HCT116 (cell line): ENCODE data around the gene ITPR1. TPM values are rescaled to one million over a fixed set of nuclear protein-coding genes. Genes with fewer than 3 reads are reported as not detected.

ENCODE experiments used
- ATAC-seq: fragments of 200-7000 bp; cut with Tn5 transposase; 2 replicates; pipeline ENCODE4 v1.9.1; 2020; ENCODE audit warnings: mild to moderate bottlenecking, moderate library complexity
- BruUV-seq: library from RNA; stranded (reverse); fragments of 400-500 nt; replicated peaks from 2 replicates; lab custom pipeline; 2021; lab: Mats Ljungman, UMichigan
- CTCF ChIA-PET: fragments of 300-600 bp; sonication (Branson Sonifier 250); formaldehyde crosslinking; loops from one replicate; lab custom pipeline; 2021; ENCODE audit warnings: antibody characterized with exemption; lab: Charles Lee
- POLR2A ChIA-PET: fragments of 300-600, 350-600 bp; sonication (Branson Sonifier 250); formaldehyde crosslinking; loops from one replicate; lab custom pipeline; 2021; ENCODE audit warnings: antibody characterized with exemption; lab: Charles Lee
- RAD21 ChIA-PET, 2 experiments: fragments of 300-600 bp; sonication (Branson Sonifier 250); formaldehyde crosslinking; loops; one replicate each; lab custom pipeline; 2023; ENCODE audit warnings: low total read pairs in 2 of 2; ENCODE audit not compliant: uncharacterized antibody in 2 of 2, unreplicated experiment in 2 of 2, low non-redundant PET in 1 of 2; lab: Charles Lee
- DNase-seq: peaks from one replicate; pipeline ENCODE4 v3.0.0-alpha.2; 2010; ENCODE audit warnings: low read depth, low spot score
- H2AFZ ChIP-seq: fragments of 200-600 bp; shearing (Covaris generic), sonication (generic); 2 replicates; pipeline ENCODE4 v1.6.1; 2017; ENCODE audit warnings: low read depth, mixed run types, mixed read lengths, antibody characterized with exemption, low read length; ENCODE audit not compliant: poor library complexity, severe bottlenecking
- H3K27ac ChIP-seq: 2 replicates; pipeline ENCODE4 v1.5.1; 2012; ENCODE audit warnings: low read depth, low read length
- H3K27me3 ChIP-seq: fragments of 200-600 bp; sonication (generic); 2 replicates; pipeline ENCODE4 v1.6.1; 2016; ENCODE audit warnings: mixed run types, low read length, mixed read lengths; ENCODE audit not compliant: insufficient read depth
- H3K36me3 ChIP-seq, 2 experiments: fragments of 200-500 bp in 1 of 2; fragments of 200-600 bp in 1 of 2; sonication (Bioruptor generic) in 1 of 2; sonication (generic) in 1 of 2; 2 replicates each; pipeline versions ENCODE4 v1.5.1 to v1.6.1; 2014 to 2016; ENCODE audit warnings: low read length in 2 of 2, inconsistent platforms in 1 of 2, mixed read lengths in 1 of 2, mixed run types in 1 of 2; ENCODE audit not compliant: insufficient read depth in 2 of 2, control insufficient read depth in 1 of 2
- H3K4me1 ChIP-seq, 2 experiments: fragments of 200-600 bp in 1 of 2; sonication (generic) in 1 of 2; 2 replicates each; pipeline versions ENCODE4 v1.5.1 to v1.6.1; 2012 to 2017; ENCODE audit warnings: low read length in 2 of 2, inconsistent platforms in 1 of 2, mild to moderate bottlenecking in 1 of 2, mixed read lengths in 1 of 2, mixed run types in 1 of 2, moderate library complexity in 1 of 2; ENCODE audit not compliant: insufficient read depth in 2 of 2, control insufficient read depth in 1 of 2
- H3K4me2 ChIP-seq: fragments of 200-600 bp; sonication (generic); 2 replicates; pipeline ENCODE4 v1.6.1; 2017; ENCODE audit warnings: mixed run types, low read length, mixed read lengths
- H3K4me3 ChIP-seq, 2 experiments: fragments of 200-600 bp in 1 of 2; sonication (generic) in 1 of 2; replicated peaks in 1 of 2; 2 replicates each; pipeline ENCODE4 v1.5.1; 2011 to 2016; ENCODE audit warnings: low read length in 2 of 2, control low read depth in 1 of 2, low read depth in 1 of 2, mild to moderate bottlenecking in 1 of 2, mixed read lengths in 1 of 2, mixed run types in 1 of 2
- H3K79me2 ChIP-seq: fragments of 200-600 bp; sonication (generic); 2 replicates; pipeline ENCODE4 v1.6.1; 2017; ENCODE audit warnings: mild to moderate bottlenecking, mixed run types, low read length, moderate library complexity, mixed read lengths; ENCODE audit not compliant: insufficient read depth
- H3K9ac ChIP-seq: fragments of 200-600 bp; sonication (generic); 2 replicates; pipeline ENCODE4 v1.6.1; 2016; ENCODE audit warnings: low read length, mixed read lengths
- H3K9me2 ChIP-seq: fragments of 200-600 bp; sonication (generic), shearing (Covaris generic); 2 replicates; pipeline ENCODE4 v1.6.1; 2017; ENCODE audit warnings: mixed run types, mild to moderate bottlenecking, moderate library complexity; ENCODE audit not compliant: insufficient read depth
- H3K9me3 ChIP-seq, 2 experiments: fragments of 200-500 bp in 1 of 2; fragments of 200-600 bp in 1 of 2; sonication (Bioruptor generic) in 1 of 2; sonication (generic) in 1 of 2; 2 replicates each; pipeline ENCODE4 v1.6.1; 2014 to 2017; ENCODE audit warnings: low read length in 2 of 2, mixed read lengths in 2 of 2, inconsistent platforms in 1 of 2, low read depth in 1 of 2, mild to moderate bottlenecking in 1 of 2, mixed run types in 1 of 2, moderate library complexity in 1 of 2; ENCODE audit not compliant: control insufficient read depth in 1 of 2, insufficient read depth in 1 of 2
- H4K20me1 ChIP-seq: fragments of 200-600 bp; sonication (generic), shearing (Covaris generic); 2 replicates; pipeline ENCODE4 v1.6.1; 2017; ENCODE audit warnings: mixed run types, mild to moderate bottlenecking, moderate library complexity; ENCODE audit not compliant: insufficient read depth
- CBX3 ChIP-seq: IDR thresholded peaks from 2 replicates; pipeline ENCODE4 v1.6.1; 2012; ENCODE audit warnings: low read depth
- CEBPB ChIP-seq: IDR thresholded peaks from 2 replicates; pipeline ENCODE4 v1.6.1; 2012; ENCODE audit warnings: low read depth
- EGR1 ChIP-seq: IDR thresholded peaks from 2 replicates; pipeline ENCODE4 v1.6.1; 2012; ENCODE audit warnings: low read depth
- EZH2 ChIP-seq: fragments of 200-600 bp; sonication (generic); IDR thresholded peaks from 2 replicates; pipeline ENCODE4 v1.6.1; 2017; ENCODE audit warnings: antibody characterized with exemption, mixed run types
- FOSL1 ChIP-seq: IDR thresholded peaks from 2 replicates; pipeline ENCODE4 v1.6.1; 2012; ENCODE audit warnings: low read depth
- MAX ChIP-seq: IDR thresholded peaks from 2 replicates; pipeline ENCODE4 v1.6.1; 2012
- RAD21 ChIP-seq: IDR thresholded peaks from 2 replicates; pipeline ENCODE4 v1.6.1; 2012; ENCODE audit warnings: low read depth, mild to moderate bottlenecking
- REST ChIP-seq: IDR thresholded peaks from 2 replicates; pipeline ENCODE4 v1.6.1; 2012; ENCODE audit warnings: low read depth
- SIN3A ChIP-seq: IDR thresholded peaks from 2 replicates; pipeline ENCODE4 v1.6.1; 2012; ENCODE audit warnings: low read depth
- SP1 ChIP-seq: IDR thresholded peaks from 2 replicates; pipeline ENCODE4 v1.6.1; 2012; ENCODE audit warnings: low read depth
- TCF7L2 ChIP-seq: IDR thresholded peaks from 2 replicates; pipeline ENCODE4 v1.7.0; 2011; ENCODE audit warnings: borderline replicate concordance, inconsistent platforms; ENCODE audit not compliant: insufficient read depth, insufficient read length; ENCODE audit errors: extremely low read depth
- YY1 ChIP-seq: IDR thresholded peaks from 2 replicates; pipeline ENCODE4 v1.6.1; 2011; ENCODE audit warnings: low read length, low read depth, moderate library complexity, mild to moderate bottlenecking; ENCODE audit not compliant: insufficient replicate concordance; ENCODE audit errors: extremely low read depth
- ZFX ChIP-seq: fragments of 450-650 bp; IDR thresholded peaks from 2 replicates; pipeline ENCODE4 v1.6.1; 2017
- intact Hi-C: fragments of 100-400 bp; cut with micrococcal nuclease; formaldehyde crosslinking; loops from 2 replicates; pipeline ENCODE4 v1.10.0; 2022
- total RNA-seq: library from RNA; stranded (reverse); gene quantifications from one replicate; pipeline ENCODE4 v1.2.1, GENCODE V29; 2021; ENCODE audit not compliant: unreplicated experiment

ITPR1 gene
- total RNA-seq, 1 experiment from 2014 or later, result 9.2 TPM

- H3K4me3 ChIP-seq, result no peak overlapping the region
- ATAC-seq, result peak; percentile 17; the same call in 1 of the 2 replicates
- DNase-seq, result no peak
- RAD21 ChIA-PET, result no interaction called here
- H3K9ac ChIP-seq, result no peak overlapping the region
- POLR2A ChIA-PET, result no interaction called here
- H3K27me3 ChIP-seq, result no peaks in the 10 kb centered on the region
- no peaks in the 10 kb centered on the region for H3K9me3 ChIP-seq
- no peaks in the 10 kb centered on the region for H3K79me2 ChIP-seq
- peak overlapping the region; percentile 64 for H3K4me2 ChIP-seq
- BruUV-seq, result no TSS peak
- TF ChIP-seq EZH2, result no peak
- peak; percentile 39; the same call in 1 of the 2 replicates for TF ChIP-seq SP1
- TF ChIP-seq TCF7L2, result no peak
- 0 out of 2 replicates have a peak, but pooled peaks have one; percentile 16 for TF ChIP-seq FOSL1
- TF ChIP-seq MAX, result 0 out of 2 replicates have a peak, but pooled peaks have one; percentile 1
- CTCF ChIA-PET, result no interaction called here
- H3K27ac ChIP-seq, result no peak overlapping the region
- H3K36me3 ChIP-seq, result no peaks in the 10 kb centered on the region
- peaks cover 20 to 56% of the 10 kb centered on the region in 2 experiments for H3K4me1 ChIP-seq
- H3K9me2 ChIP-seq, result no peaks in the 10 kb centered on the region
- no peaks in the 10 kb centered on the region for H4K20me1 ChIP-seq
- intact Hi-C loops, result loop anchor here (5.0 kb wide), 1 partner anchor 151 kb away; the partner anchor contains the start of gene BHLHE40
- H2AFZ ChIP-seq, result no peak overlapping the region
Measured at GRCh38 chr3:4826237-4827100, 333.3 kb downstream of the ITPR1 start.

GRCh38 chr3:4827767-4828166 is 334.6 kb downstream of the ITPR1 start:
- H3K79me2 ChIP-seq, result no peaks in the 10 kb centered on the region
- DNase-seq (no peak), ATAC-seq (no peak)
- H3K4me2 ChIP-seq, result no peak overlapping the region
- no peak overlapping the region for H3K4me3 ChIP-seq
- ChIA-PET CTCF (no interaction called here), POLR2A (no interaction called here), RAD21 (no interaction called here)
- intact Hi-C loops, result loop anchor here (5.0 kb wide), 1 partner anchor 150 kb away; the partner anchor contains the start of gene BHLHE40
- TF ChIP-seq EZH2, result no peak
- no peak for TF ChIP-seq REST
- TF ChIP-seq YY1, result no peak
- TF ChIP-seq TCF7L2, result no peak
- TF ChIP-seq MAX, result no peak
- no peak for TF ChIP-seq ZFX
- no peak for TF ChIP-seq EGR1
- TF ChIP-seq CEBPB, result no peak
- TF ChIP-seq CBX3, result no peak
- TF ChIP-seq SIN3A, result no peak
- TF ChIP-seq RAD21, result no peak
- H3K9me2 ChIP-seq, result no peaks in the 10 kb centered on the region
- no peaks in the 10 kb centered on the region for H4K20me1 ChIP-seq
- H3K9ac ChIP-seq, result no peak overlapping the region
- BruUV-seq, result no TSS peak
- H3K27me3 ChIP-seq, result no peaks in the 10 kb centered on the region
- H3K27ac ChIP-seq, result no peak overlapping the region
- H3K4me1 ChIP-seq, result peaks cover 20 to 55% of the 10 kb centered on the region in 2 experiments
- H3K36me3 ChIP-seq, result no peaks in the 10 kb centered on the region
- H2AFZ ChIP-seq, result no peak overlapping the region
- no peaks in the 10 kb centered on the region for H3K9me3 ChIP-seq
